Activated CD8-positive, alpha-beta memory T cell treated with anti-CD3 and anti-CD28 coated beads for 36 hours (primary cell): ENCODE measurements around the gene SLC24A3. TPM values are rescaled to one million over a fixed set of nuclear protein-coding genes. Genes with fewer than 3 reads are reported as not detected.
"Not testable (repeated sequence)": the region's sequence is repeated elsewhere in the genome, so short reads cannot be mapped to it uniquely, and the experiment has no call there.

Experiments
- CTCF ChIA-PET: fragments of 350-600 bp; sonication (Branson Sonifier 250); formaldehyde crosslinking; loops from one replicate; lab custom pipeline; 2021; ENCODE audit warnings: antibody characterized with exemption; lab: Charles Lee
- POLR2A ChIA-PET: fragments of 350-600 bp; sonication (Branson Sonifier 250); formaldehyde crosslinking; loops from one replicate; lab custom pipeline; 2021; ENCODE audit warnings: antibody characterized with exemption; lab: Charles Lee
- total RNA-seq, 2 experiments: library from RNA; stranded (reverse); gene quantifications; one replicate each; pipeline ENCODE4 v1.2.3, GENCODE V29; 2021

The SLC24A3 gene
- total RNA-seq, 2 experiments from 2014 or later = not detected

DNA sequence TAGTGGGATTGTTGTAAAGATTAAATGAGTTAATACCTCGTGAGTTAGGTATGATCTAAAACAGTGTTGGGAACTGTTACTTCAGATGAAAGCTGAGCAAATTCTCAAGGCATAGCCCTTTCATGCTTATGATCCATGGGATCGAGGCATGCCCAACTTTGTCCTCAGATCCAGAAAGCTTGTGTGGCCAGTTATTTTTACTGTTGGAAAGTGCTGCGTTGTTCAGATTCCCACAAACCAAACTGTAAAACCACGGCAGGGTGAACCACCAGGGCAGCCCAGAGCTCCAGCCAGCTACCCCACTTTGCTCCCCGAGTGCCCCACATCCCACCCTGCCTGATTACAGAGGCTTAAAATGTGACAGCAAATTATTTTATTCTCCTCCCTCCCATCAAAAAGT lies 406.3 kb downstream of the SLC24A3 start:
- CTCF ChIA-PET = no interaction called here
- POLR2A ChIA-PET = no interaction called here

DNA sequence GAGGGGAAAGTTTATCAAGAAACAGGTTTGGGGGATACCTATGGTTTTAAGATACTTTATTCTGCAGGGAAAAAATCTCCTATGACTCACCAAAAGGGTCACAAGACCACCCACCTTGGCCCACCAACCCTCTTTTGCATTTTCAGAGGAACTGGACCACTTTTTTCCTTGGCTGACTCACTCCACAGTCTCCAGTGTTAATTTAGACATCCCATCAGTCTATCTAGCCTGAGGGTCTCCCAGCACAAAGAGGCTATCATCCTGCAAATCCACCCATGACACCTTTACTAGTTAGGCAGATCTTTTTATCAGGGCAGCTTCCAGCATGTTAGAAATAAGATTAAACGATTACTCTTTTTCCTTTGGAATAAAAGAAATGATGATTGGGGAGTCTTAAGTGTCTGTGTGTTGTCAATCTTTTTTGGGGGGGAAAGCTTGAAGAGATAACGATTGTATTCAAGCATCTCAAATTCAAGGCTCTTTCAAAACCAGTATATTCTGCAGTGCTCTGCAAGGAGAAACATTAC lies 407.5 kb downstream of the SLC24A3 start:
- POLR2A ChIA-PET = no interaction called here
- CTCF ChIA-PET = no interaction called here

DNA sequence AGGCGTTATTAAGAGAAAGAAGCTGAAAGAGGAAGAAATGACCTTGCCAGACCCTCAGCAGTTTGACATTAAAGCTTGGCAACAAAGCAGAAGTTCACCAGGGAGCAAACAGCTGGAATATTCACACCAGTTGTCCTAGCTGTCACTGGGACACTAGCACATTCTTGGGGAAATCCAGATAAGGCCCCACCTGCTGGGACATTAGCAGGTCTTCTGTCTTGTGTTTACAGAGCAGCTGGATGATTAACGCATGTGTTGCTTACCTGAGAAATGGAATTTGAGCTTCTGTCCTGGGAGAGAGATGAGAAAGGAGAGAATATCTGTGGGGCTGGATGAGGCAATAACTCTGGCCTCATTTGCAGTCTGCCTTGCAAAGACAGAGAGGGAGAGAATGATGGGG lies 408.0 kb downstream of the SLC24A3 start:
- ChIA-PET CTCF (no interaction called here), POLR2A (no interaction called here)

DNA sequence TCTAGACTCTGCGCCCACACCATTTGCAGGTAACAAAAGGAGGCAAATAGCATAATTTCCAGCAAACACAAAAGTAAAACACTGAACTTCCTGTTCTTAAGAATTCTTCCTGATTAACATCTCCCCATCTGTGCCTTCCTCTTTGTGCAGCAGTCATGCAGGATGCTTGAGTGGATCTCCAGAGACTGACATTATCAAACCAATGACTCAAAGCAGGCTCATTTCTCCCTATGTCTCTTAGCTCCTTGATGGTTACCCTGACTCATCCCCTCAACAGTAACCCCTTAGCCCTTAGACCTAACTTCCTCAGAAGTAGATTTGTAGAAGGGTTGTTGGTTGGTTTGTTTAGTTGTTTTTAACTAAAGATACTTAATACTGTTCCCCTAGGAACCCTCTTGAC lies 408.6 kb downstream of the SLC24A3 start:
- ChIA-PET CTCF (no interaction called here), POLR2A (no interaction called here)

DNA sequence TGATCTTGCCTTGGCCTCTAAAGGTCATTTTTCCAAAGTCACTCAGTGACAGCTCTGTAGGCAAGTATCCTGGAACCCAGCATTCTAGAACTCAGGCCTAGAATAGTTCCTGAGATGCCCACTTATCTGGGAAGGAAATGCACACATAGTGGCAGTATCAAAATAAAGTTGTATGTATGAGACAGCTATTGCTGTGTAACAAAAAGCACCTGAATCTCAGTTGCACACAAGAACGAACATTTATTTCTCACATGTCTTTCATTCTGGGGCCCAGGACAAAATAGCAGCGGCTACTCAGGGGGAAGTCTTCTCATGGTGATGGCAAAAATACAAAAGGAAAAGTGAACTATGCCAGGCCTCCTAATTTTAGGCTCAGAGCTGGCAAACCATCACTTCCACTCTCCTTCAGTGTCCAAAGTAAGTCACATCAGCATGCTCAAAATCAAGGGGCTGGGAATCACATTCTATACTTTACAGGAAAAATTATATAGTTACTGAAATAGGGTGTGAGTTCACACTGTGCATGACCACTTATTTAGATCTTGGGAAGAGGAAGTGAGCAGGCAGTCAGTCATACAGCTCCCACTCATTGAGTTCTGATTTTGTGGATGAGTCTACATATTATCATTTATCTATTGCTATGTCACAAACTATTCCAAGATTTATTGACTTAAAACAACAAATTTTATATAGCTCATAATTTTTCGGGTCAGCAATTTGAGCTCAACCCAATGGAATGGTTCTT lies 412.0 kb downstream of the SLC24A3 start:
- ChIA-PET CTCF (no interaction called here), POLR2A (no interaction called here)

DNA sequence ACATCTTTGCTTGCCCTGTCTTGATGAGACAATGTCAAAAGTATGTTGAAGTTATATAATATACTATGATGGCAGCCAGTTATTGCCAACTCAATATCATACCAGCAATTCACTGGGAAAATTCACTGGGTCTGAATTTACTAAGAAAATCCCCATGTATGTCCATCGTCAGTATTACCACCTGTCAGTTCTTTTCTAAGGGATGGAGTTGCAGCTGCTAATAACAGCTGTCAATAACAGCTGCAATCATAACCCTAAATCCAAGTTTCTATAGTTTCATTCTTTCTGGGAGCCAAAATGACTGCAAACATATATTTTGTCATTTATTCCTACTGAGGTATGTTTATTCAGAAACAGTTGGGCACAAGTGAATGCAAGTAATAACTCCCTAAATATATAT lies 413.0 kb downstream of the SLC24A3 start:
- CTCF ChIA-PET = no interaction called here
- POLR2A ChIA-PET = no interaction called here

DNA sequence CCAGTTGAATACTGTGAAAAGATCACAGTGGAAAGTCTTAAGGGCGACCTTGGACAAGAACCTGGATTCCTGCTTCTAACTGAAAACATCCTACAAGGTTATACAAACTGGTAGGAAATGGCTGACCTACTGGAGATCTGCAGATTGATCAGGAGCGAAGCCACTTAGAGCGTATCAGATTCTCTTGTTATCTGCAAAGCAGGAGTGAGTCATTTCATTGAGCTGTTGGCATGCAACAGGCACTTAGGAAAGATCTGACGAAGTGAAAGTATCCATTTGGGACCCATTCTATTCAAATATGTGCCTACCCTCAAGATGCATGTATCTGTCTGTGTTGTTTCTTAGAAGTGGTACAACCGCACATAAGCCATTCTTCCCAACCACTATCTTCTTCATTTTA lies 414.5 kb downstream of the SLC24A3 start:
- CTCF ChIA-PET = no interaction called here
- POLR2A ChIA-PET = no interaction called here

DNA sequence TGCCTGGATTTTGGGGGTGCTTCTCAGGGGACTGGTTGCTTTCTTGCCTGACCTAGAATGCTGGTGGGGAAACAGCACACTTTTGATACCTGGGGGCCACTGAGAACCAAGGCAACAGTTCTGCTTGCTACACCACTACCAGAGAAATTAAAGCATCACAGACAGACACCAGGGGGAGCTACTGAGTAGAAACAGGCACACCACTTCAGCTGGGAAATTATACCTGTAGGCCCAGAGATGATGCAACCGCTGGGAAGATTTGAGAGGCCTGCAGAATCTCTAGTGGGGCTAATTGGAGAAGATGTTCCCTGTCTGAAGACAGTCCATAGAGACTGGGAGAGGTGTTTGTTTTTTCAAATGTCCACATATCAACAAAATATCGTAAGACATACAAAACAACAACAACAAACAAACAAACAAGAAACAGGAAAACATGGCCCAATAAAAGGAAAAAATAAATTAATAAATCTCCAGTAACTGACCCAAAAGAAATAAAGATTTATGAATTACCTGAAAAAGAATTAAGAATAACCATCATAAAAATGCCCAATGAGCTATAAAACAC lies 416.2 kb downstream of the SLC24A3 start:
- CTCF ChIA-PET = interaction anchor here (0.9 to 1.2 kb wide), 2 partner anchors 33 to 35 kb away, joined by 3 read pairs; no protein-coding TSS in a partner anchor
- POLR2A ChIA-PET = no interaction called here

DNA sequence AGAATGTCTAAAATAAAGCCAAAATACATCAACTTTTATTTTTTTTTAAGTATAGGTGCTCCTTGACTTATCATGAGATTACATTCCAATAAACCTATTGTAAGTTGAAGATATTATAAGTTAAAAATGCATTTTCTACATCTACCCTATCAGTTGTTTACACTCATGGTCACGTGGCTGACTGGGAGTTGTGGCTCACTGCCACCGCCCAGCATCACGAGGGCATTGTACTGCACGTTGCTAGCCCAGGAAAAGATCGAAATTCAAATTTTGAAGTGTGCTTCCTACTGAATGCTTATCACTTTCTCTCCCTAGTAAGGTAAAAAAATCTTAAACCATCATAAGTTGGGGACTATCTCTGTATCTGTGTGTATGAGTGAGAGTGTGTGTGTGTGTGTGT lies 419.0 kb downstream of the SLC24A3 start:
- ChIA-PET CTCF (no interaction called here), POLR2A (no interaction called here)

DNA sequence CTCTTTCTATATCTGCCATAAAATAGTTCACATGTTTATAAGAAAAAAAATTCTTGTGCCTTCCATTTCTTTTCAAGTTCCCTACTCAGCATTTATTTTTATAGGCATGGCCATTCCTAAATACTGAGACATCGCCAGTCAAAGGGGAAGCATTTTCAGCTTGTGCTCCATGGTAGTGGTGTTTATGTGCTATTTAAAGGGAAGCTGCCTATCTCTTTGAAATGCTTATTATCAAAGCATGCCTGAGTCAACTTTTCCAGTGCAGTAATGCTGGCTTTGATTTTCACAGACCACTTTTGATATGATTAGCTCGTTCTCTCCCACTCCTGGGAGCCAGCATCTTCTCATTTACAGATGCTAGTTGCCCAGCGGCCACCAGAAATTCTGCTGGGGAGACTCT lies 421.5 kb downstream of the SLC24A3 start:
- ChIA-PET CTCF (no interaction called here), POLR2A (no interaction called here)

DNA sequence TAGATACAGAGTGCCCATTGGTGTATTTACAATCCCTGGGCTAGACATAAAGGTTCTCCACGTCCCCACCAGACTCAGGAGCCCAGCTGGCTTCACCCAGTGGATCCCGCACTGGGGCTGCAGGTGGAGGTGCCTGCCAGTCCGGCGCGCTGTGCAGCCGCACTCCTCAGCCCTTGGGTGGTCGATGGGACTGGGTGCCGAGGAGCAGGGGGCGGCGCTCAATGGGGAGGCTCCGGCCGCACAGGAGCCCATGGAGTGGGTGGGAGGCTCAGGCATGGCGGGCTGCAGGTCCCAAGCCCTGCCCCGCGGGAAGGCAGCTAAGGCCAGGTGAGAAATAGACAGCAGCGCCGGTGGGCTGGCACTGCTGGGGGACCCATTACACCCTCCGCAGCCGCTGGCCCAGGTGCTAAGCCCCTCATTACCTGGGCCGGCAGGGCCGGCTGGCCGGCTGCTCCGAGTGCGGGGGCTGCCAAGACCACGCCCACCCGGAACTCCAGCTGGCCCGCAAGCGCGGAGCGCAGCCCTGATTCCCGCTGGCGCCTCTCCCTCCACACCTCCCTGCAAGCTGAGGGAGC lies 427.1 kb downstream of the SLC24A3 start:
- POLR2A ChIA-PET = interaction anchor here (0.6 kb wide), 1 partner anchor 428 kb away, joined by 3 read pairs; no protein-coding TSS in a partner anchor
- CTCF ChIA-PET = not testable (repeated sequence)

DNA sequence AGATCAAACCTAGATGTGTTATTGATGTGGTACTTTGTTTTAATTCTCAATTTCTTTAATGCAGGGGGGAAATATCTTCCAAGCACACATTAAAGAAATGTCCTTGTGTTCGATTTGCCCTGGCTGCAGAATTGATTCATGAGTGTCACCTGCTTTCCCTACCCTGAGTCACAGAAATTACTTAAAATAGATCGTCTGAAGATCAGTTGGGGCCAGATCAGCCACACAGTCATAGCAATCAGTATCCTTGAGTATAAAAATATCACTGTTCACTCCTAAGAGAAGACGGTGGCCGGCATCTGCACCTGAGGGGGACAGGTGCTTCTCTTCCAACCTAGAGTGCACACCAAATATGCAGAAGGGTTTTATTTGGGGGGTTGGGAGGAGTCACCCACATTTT lies 430.4 kb downstream of the SLC24A3 start:
- POLR2A ChIA-PET = no interaction called here
- CTCF ChIA-PET = no interaction called here

DNA sequence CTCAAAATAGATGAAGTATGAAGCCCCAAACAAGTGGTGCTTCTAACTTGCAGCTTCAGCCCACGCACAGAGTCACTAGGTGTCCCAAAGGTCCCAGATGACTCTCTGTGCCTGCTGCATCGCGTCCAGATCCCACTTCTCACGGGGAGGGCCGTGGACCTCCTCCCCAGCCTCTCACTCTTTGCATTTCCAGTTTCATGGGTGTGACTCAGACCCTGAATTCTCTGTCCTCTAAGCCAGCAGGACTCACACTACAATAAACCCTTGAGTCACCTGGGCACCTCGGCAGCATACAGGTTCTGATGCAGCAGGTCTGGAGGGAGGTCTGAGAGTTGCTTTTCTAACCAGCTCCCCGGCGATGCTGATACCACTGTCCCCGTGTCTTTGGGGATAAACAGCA lies 431.6 kb downstream of the SLC24A3 start:
- ChIA-PET POLR2A (no interaction called here), CTCF (no interaction called here)

DNA sequence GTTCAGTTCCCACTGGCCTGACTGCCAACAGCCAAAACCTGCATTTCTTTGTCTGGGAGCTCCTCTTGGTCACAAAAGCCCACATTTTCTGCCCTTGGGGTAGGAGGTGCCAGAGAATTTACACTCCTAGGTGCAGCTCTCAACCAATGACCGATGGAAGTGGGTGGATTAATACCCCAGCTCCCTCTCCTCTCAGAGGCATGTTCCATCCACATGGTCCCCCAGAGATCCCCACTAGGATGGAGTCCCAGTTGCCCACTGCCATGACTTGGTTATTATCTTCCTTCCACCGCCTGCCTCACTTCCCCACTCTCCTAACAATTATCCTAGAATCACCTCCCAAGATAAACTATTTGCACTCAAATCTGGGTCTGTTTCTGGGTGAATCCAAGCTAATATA lies 434.5 kb downstream of the SLC24A3 start:
- ChIA-PET CTCF (no interaction called here), POLR2A (no interaction called here)

DNA sequence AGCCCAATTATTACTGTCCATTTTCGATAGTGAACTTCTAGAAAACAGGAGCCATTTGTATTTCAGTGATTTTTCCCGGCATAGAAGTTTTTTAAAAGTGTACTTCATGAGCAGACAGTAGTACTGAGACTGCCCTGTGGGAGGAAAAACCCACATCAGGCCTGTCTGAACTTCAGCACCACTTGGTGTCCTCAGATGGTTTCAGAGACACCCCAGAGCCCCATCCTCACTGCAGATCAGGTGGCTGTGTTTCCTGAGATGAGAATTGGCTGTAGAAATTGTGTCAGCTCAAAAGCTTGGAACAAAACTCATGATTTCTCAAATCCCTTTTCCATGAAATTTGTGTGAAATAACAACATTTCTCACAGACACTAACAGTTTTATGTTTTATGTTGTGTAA lies 435.6 kb downstream of the SLC24A3 start:
- ChIA-PET POLR2A (no interaction called here), CTCF (no interaction called here)

DNA sequence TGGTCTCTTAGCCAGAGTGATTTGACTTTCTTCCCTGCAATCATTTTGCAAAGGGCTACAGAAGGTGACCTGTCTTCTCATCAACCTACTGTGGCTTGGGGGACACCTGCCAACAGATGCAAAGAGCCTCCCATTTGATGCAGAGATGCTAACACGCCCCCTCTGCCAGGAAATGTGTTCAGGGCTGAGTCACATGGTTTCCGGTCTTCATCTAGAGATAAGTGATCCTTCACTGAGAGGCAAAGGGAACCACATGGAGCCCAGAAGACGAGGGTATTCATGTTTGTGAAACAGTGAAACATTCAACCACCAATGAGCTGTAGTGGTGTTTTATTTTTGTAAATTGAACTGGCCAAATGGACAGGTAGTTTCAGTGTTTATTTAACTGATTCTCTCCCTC lies 436.6 kb downstream of the SLC24A3 start:
- ChIA-PET CTCF (no interaction called here), POLR2A (no interaction called here)

DNA sequence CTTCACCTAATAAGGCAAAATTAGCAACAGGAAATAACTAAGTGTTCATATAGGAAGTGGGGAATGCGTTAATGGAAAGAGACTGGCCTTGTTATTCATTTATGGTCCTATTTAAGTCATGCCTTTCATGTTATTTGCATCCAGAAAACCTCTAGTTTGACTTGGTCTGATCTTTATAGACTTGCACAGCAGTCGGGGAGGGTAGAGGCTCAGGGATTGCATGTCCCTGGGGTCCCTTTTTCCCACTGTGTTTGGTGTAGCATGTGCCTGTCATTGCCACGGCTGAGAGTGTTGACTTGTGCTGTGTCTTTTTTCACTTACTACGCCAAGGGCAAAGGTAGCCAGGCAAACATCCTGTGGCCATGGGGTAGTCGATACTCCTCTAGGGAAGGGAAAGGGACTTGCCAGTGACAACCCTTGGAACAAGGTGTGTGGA lies 440.2 kb downstream of the SLC24A3 start:
- CTCF ChIA-PET = no interaction called here

DNA sequence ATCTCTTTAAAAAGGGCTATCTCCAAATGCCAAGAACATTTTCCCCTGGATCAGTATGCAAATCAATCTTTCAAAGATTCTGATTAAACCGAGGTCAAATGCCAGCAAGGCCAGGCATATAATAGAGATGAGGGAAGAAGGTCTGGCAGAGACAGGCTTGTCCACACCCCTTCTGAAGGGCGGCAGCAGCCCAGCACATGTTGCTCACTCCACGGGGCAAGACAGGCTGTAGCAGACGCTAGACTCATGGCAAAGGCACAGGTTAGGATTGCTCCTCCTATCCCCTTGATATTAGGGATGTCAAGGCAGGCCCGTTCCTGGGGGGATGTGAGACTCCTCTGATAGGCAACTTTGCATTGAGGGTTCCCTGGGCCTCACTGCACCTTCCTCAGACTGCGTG lies 440.9 kb downstream of the SLC24A3 start:
- ChIA-PET CTCF (no interaction called here), POLR2A (no interaction called here)

More for the DNA sequence above, 440.2 kb downstream of the SLC24A3 start:
- POLR2A ChIA-PET = no interaction called here

DNA sequence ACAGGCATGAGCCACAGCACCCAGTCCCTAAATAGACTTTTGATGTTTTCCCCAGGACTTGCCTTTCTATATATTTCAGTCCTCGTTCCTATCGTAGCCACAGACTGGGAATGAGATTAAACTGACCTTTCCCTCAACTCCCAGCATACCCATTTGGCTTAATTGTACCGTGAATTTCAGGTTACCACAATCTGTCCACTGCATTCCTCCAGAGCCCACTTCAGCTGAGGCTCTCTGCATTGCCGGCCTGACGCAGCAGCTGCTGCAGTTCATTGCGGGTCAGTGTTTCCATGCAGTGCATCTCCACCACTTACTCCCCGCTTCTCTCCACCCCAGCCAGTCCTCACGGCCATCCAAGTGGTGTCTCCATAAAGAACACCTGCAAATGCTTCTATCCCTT lies 442.5 kb downstream of the SLC24A3 start:
- CTCF ChIA-PET = no interaction called here
- POLR2A ChIA-PET = no interaction called here

DNA sequence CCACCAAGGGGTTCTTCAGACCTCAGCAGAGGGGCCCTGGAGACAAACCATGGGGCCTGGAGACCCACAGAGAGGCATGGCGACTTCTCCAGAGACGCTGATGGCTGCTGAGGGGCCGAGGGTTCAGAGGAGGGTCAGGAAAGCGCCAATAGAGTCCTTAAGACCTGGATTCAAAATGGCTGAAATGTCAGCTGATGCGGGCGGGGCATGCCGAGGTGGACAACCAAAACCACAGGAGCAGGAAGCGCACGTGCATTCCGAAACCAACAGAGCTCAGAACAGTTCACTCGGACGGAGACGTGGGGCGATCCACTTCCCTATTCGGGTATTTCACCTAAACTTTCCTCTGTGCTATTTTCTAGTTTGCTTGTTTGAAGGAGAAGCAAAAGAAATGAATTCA lies 445.7 kb downstream of the SLC24A3 start:
- ChIA-PET CTCF (no interaction called here), POLR2A (no interaction called here)

DNA sequence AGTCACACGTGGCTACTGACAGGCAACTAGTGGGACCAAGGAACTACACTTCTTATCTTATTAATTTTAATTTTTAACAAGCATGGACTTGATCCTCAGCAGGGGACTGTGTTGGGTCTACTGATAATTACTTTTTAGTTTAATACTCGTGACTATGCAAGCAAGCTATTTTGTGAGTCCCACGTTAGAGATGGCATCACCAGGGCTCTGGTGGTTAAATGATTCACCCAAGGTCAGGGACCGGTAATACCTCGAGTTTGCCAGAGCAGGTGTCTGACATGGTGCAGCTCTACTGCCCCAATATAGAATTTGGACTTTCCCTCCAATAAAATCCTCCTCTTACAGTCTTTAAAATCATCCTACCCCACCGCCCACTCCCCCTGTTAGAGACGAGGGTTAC lies 447.0 kb downstream of the SLC24A3 start:
- CTCF ChIA-PET = interaction anchor here (0.6 kb wide), 1 partner anchor 1575 kb away, joined by 4 read pairs; no protein-coding TSS in a partner anchor
- POLR2A ChIA-PET = no interaction called here
